Trophoblast cell (in vitro differentiated cells and primary cell): ENCODE data around the gene USP34.
"Not testable (repeated sequence)": the region's sequence is repeated elsewhere in the genome, so short reads cannot be mapped to it uniquely, and the experiment has no call there.

Source experiments
- DNase-seq, 2 donors: peaks; one replicate each; pipeline ENCODE4 v3.0.0-alpha.2; 2016
- H2AFZ ChIP-seq: 2 replicates; pipeline ENCODE4 v1.6.1; 2013; ENCODE audit warnings: low read length, moderate library complexity, mild to moderate bottlenecking; ENCODE audit not compliant: insufficient read depth, poor library complexity
- H2AK5ac ChIP-seq: 2 replicates; pipeline ENCODE4 v1.6.1; 2013; ENCODE audit warnings: mild to moderate bottlenecking, low read length
- H2BK120ac ChIP-seq: 2 replicates; pipeline ENCODE4 v1.6.1; 2013; ENCODE audit warnings: low read length, mild to moderate bottlenecking, moderate library complexity; ENCODE audit not compliant: insufficient read depth, poor library complexity
- H2BK12ac ChIP-seq: 2 replicates; pipeline ENCODE4 v1.6.1; 2013; ENCODE audit warnings: mild to moderate bottlenecking, low read length, moderate library complexity
- H2BK5ac ChIP-seq: 2 replicates; pipeline ENCODE4 v1.6.1; 2013; ENCODE audit warnings: low read length, low read depth, moderate library complexity, mild to moderate bottlenecking; ENCODE audit not compliant: poor library complexity
- H3K14ac ChIP-seq: 2 replicates; pipeline ENCODE4 v1.6.1; 2013; ENCODE audit warnings: mild to moderate bottlenecking, low read length
- H3K18ac ChIP-seq: 2 replicates; pipeline ENCODE4 v1.6.1; 2013; ENCODE audit warnings: mild to moderate bottlenecking, low read length
- H3K23ac ChIP-seq: 2 replicates; pipeline ENCODE4 v1.6.1; 2013; ENCODE audit warnings: low read length
- H3K27ac ChIP-seq: 2 replicates; pipeline ENCODE4 v1.5.1; 2013; ENCODE audit warnings: low read depth, mild to moderate bottlenecking, inconsistent platforms, low read length, moderate library complexity
- H3K27me3 ChIP-seq: 2 replicates; pipeline ENCODE4 v1.6.1; 2013; ENCODE audit warnings: inconsistent platforms, mild to moderate bottlenecking, low read length, moderate library complexity; ENCODE audit not compliant: insufficient read depth
- H3K36me3 ChIP-seq, 2 experiments: 1 replicate in 1 of 2; 2 replicates in 1 of 2; pipeline ENCODE4 v1.6.1; 2013; ENCODE audit warnings: low read length in 2 of 2, mild to moderate bottlenecking in 2 of 2, moderate library complexity in 1 of 2; ENCODE audit not compliant: insufficient read depth in 2 of 2, control insufficient read depth in 1 of 2
- H3K4ac ChIP-seq: 2 replicates; pipeline ENCODE4 v1.6.1; 2013; ENCODE audit warnings: low read depth, mild to moderate bottlenecking, low read length, moderate library complexity
- H3K4me1 ChIP-seq, 2 experiments: 1 replicate in 1 of 2; 2 replicates in 1 of 2; pipeline ENCODE4 v1.6.1; 2013; ENCODE audit warnings: low read length in 2 of 2, mild to moderate bottlenecking in 2 of 2, moderate library complexity in 1 of 2; ENCODE audit not compliant: insufficient read depth in 2 of 2, control insufficient read depth in 1 of 2
- H3K4me2 ChIP-seq: 2 replicates; pipeline ENCODE4 v1.6.1; 2013; ENCODE audit warnings: inconsistent platforms, mild to moderate bottlenecking, low read length, moderate library complexity
- H3K4me3 ChIP-seq: 2 replicates; pipeline ENCODE4 v1.5.1; 2013; ENCODE audit warnings: mild to moderate bottlenecking, low read depth, low read length, inconsistent platforms
- H3K79me1 ChIP-seq: one replicate; pipeline ENCODE4 v1.6.1; 2013; ENCODE audit warnings: low read length
- H3K79me2 ChIP-seq: 2 replicates; pipeline ENCODE4 v1.6.1; 2013; ENCODE audit warnings: low read length, mild to moderate bottlenecking; ENCODE audit not compliant: control insufficient read depth, insufficient read depth, poor library complexity
- H3K9ac ChIP-seq: 2 replicates; pipeline ENCODE4 v1.6.1; 2013; ENCODE audit warnings: mild to moderate bottlenecking, low read length
- H3K9me3 ChIP-seq: 2 replicates; pipeline ENCODE4 v1.6.1; 2013; ENCODE audit warnings: low read depth, mild to moderate bottlenecking, control low read depth, inconsistent platforms, low read length; ENCODE audit not compliant: insufficient read depth
- H4K12ac ChIP-seq: 2 replicates; pipeline ENCODE4 v1.6.1; 2013; ENCODE audit warnings: low read depth, mild to moderate bottlenecking, low read length, moderate library complexity
- H4K8ac ChIP-seq: 2 replicates; pipeline ENCODE4 v1.6.1; 2013; ENCODE audit warnings: low read depth, mild to moderate bottlenecking, low read length, moderate library complexity
- H4K91ac ChIP-seq: one replicate; pipeline ENCODE4 v1.6.1; 2013; ENCODE audit warnings: low read depth, mild to moderate bottlenecking, low read length, moderate library complexity
- WGBS: extraction: QIAGEN DNeasy Blood & Tissue Kit; methylation state at CpG from one replicate; pipeline ENCODE4 v1.1.7; 2013; ENCODE audit warnings: missing lambda C conversion rate; ENCODE audit not compliant: insufficient read length, insufficient coverage; ENCODE audit errors: extremely low coverage; 5-methylcytosine and 5-hydroxymethylcytosine counted together

USP34 gene

DNA sequence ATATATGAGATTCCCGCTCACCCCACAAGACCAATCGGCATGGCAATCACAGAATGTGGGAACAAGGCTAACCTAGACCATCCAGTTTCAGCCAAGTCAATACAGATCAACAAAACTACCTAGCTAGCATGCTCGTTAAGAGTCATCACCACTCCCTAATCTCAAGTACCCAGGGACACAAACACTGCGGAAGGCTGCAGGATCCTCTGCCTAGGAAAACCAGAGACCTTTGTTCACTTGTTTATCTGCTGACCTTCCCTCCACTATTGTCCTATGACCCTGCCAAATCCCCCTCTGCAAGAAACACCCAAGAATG lies 90.0 kb downstream of the USP34 start:
- not testable (repeated sequence) for H3K4ac ChIP-seq, H3K79me2 ChIP-seq, H3K4me3 ChIP-seq, H2AFZ ChIP-seq, H3K79me1 ChIP-seq, H3K14ac ChIP-seq, H3K4me1 ChIP-seq, H2BK120ac ChIP-seq, H4K91ac ChIP-seq, H3K23ac ChIP-seq, H3K27ac ChIP-seq, DNase-seq, H4K8ac ChIP-seq, H2AK5ac ChIP-seq, H2BK12ac ChIP-seq, H3K4me2 ChIP-seq, H3K27me3 ChIP-seq, H4K12ac ChIP-seq, H3K9me3 ChIP-seq, H3K9ac ChIP-seq, H3K18ac ChIP-seq, H2BK5ac ChIP-seq
- peaks cover 19 to 24% of the 10 kb centered on the region in 2 experiments for H3K36me3 ChIP-seq
- no CpG with 5 or more reads among the region's 4 CpGs for WGBS

DNA sequence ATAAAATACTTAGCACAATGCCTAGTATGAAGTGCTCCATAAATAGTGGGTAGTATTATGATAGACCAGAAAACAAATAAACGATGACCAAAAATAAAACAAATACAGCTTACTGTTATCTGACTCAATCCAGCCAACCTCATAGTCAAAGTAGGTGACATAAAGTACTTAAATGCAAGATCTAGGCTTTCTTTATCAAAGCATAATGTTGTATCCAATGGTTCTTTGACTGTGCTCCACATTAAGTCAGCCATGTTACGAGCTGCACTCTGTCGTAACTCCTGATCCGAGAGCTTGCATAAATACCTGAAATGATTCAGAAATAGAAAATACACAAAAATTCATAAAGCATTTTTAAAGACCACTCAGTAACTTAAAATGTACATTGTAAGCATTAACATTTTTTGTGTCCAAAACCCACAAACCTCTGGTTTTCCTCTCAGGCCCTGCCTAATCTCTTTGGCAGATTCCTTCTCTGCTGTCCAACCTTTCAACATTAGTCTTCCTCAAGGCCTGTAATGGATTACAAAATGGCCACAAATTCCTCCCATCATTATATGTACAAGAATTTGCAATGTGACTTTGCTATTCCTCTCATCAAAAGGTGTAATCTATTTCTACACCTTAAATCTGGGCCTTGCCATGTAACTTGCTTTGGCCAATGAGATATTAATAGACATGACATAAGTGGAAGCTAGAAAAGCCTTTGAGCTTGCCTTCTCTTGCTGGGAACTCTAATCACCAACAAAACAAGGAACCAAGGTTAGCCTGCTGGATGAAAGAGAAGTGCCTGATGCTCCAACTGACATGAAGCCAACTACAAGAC lies 90.6 kb downstream of the USP34 start:
- Histone ChIP-seq H3K79me2 (no peaks in the 10 kb centered on the region), H3K23ac (no peak overlapping the region), H2BK5ac (no peak overlapping the region), H2BK120ac (no peak overlapping the region), H3K4me1 (no peaks in the 10 kb centered on the region), H3K4me3 (no peak overlapping the region), H3K79me1 (no peaks in the 10 kb centered on the region), H3K18ac (no peak overlapping the region), H3K14ac (no peak overlapping the region), H4K12ac (no peak overlapping the region), H3K27me3 (no peaks in the 10 kb centered on the region), H3K4me2 (no peak overlapping the region), H4K91ac (no peak overlapping the region), H4K8ac (no peak overlapping the region), H3K36me3 (peaks cover 19 to 21% of the 10 kb centered on the region in 2 experiments), H2AK5ac (no peak overlapping the region), H3K4ac (no peak overlapping the region), H2AFZ (no peak overlapping the region), H3K27ac (no peak overlapping the region), H3K9ac (no peak overlapping the region), H2BK12ac (no peak overlapping the region), H3K9me3 (no peaks in the 10 kb centered on the region)
- peak in 1 of 2 donors; percentile 48 for DNase-seq
- WGBS = no CpG with 5 or more reads among the region's 4 CpGs

DNA sequence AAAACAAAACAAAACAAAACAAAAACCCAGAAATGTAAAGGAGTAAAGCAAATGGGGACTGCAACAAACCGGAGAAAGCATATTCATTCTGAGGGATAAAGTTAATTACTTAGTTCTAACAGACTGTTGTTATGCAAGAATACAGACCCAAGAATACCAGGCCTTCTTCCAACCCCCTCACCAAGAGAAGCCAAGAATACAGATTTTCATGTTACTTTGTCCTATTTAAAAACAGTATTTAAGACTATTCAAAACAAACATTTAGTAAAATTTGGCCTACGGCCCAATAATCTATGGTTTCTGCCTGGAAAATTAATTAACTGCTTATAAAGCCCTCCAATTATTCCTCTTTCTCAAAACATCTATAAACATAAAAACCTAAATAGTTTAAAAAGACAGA lies 91.4 kb downstream of the USP34 start:
- no CpG with 5 or more reads among the region's 2 CpGs for WGBS
- H3K27me3 ChIP-seq = no peaks in the 10 kb centered on the region
- H3K18ac ChIP-seq = no peak overlapping the region
- no peak overlapping the region for H4K12ac ChIP-seq
- H3K27ac ChIP-seq = no peak overlapping the region
- H3K79me2 ChIP-seq = no peaks in the 10 kb centered on the region
- H3K4me3 ChIP-seq = no peak overlapping the region
- H3K79me1 ChIP-seq = no peaks in the 10 kb centered on the region
- H3K36me3 ChIP-seq = peaks cover 19 to 23% of the 10 kb centered on the region in 2 experiments
- no peaks in the 10 kb centered on the region for H3K4me1 ChIP-seq
- no peak overlapping the region for H2BK5ac ChIP-seq
- H3K9ac ChIP-seq = no peak overlapping the region
- H3K14ac ChIP-seq = no peak overlapping the region
- DNase-seq = no peak
- no peak overlapping the region for H2BK120ac ChIP-seq
- no peak overlapping the region for H2BK12ac ChIP-seq
- H3K23ac ChIP-seq = no peak overlapping the region
- no peak overlapping the region for H2AK5ac ChIP-seq
- no peak overlapping the region for H3K4ac ChIP-seq
- H4K91ac ChIP-seq = no peak overlapping the region
- H3K9me3 ChIP-seq = no peaks in the 10 kb centered on the region
- H4K8ac ChIP-seq = no peak overlapping the region
- H2AFZ ChIP-seq = no peak overlapping the region
- no peak overlapping the region for H3K4me2 ChIP-seq

DNA sequence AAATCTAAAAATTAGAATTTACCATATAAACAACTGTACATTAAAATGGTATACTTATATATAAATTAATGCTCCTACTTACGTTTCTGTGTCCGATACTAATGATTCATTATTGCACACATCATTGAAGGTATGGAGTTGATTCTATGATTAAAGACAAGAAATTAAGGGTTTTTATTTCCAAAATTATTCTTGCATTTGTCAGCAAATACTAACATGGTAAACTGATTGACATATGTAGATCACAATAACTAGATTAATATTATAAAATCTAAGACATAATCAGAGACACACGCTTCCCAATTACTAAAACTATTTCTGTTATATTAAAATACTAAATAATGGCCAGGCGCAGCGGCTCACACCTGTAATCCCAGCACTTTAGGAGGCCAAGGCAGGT lies 92.6 kb downstream of the USP34 start:
- H2AK5ac ChIP-seq = no peak overlapping the region
- H3K4me2 ChIP-seq = no peak overlapping the region
- no peak overlapping the region for H2BK5ac ChIP-seq
- no peak overlapping the region for H3K4me3 ChIP-seq
- H2BK12ac ChIP-seq = no peak overlapping the region
- no peak overlapping the region for H3K27ac ChIP-seq
- H3K9me3 ChIP-seq = no peaks in the 10 kb centered on the region
- peaks cover 24 to 25% of the 10 kb centered on the region in 2 experiments for H3K36me3 ChIP-seq
- no peak overlapping the region for H4K8ac ChIP-seq
- H3K14ac ChIP-seq = no peak overlapping the region
- WGBS = no CpG with 5 or more reads among the region's 5 CpGs
- no peaks in the 10 kb centered on the region for H3K79me1 ChIP-seq
- H3K79me2 ChIP-seq = no peaks in the 10 kb centered on the region
- H4K91ac ChIP-seq = no peak overlapping the region
- H2AFZ ChIP-seq = no peak overlapping the region
- H3K4ac ChIP-seq = no peak overlapping the region
- no peaks in the 10 kb centered on the region for H3K27me3 ChIP-seq
- no peak overlapping the region for H3K18ac ChIP-seq
- no peak overlapping the region for H4K12ac ChIP-seq
- H3K23ac ChIP-seq = no peak overlapping the region
- no peaks in the 10 kb centered on the region for H3K4me1 ChIP-seq
- no peak overlapping the region for H3K9ac ChIP-seq
- H2BK120ac ChIP-seq = no peak overlapping the region
- no peak for DNase-seq
